EH (cell line): Measurements from ENCODE around the gene SCD5.
A peak's percentile ranks its signal among the peaks of the same experiment; 100 is the strongest.

Experiments used
- DNase-seq: peaks from one replicate; pipeline ENCODE4 v3.0.0-alpha.2; 2015; ENCODE audit warnings: low read depth

Gene SCD5

GRCh38 chr4:82765134-82765533 is 33.5 kb downstream of the SCD5 start:
- no peak for DNase-seq

- DNase-seq, result peak; percentile 62
These were observed 37.4 kb downstream of the SCD5 start for GRCh38 chr4:82761229-82761628.

DNA sequence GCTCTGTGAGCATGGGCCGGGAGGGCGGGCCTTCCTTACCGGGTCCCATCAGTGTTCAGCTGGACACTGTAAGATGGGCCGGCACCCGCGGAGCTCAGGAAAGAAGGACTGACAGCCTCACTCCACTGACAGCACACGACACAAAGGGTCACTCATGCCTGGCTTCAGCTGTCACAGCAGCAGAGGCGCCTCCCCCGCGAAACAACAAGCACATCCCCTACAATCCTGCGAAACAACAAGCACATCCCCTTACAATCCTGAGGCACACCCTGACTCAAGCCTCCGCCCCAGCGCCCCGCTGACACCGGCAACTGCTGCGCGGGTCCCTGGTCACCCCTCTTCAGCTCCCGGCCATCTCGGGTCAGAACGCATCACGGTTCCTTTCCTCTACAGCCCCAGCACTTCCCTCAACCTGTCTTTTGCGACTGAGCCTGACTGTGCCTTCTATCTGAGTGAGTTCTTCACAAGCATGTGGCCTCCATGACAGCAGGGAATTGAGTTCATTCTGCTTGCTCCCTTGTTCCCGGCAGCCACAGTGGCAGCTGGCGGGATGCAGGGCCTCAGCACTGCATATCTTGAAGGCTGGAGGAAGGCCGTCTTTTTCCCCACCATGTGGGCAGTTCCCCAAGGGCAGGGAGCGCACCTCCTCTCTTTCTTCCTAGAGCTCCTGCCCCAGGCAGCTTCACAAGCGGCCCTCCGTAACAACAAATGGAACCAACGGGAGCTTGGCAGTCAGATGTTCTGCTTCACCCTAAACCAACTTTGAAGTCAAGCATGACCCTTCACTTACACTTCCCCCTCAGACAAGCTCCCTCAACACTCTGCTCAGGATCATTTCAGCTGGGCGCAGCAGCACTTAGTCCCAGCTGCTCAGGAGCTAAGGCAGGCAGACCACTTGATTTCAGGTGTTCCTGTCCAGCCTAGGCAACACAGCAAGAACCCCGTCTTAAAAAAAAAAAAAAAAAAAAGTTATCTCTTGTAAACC is 39.6 kb downstream of the SCD5 start:
- no peak for DNase-seq

DNA sequence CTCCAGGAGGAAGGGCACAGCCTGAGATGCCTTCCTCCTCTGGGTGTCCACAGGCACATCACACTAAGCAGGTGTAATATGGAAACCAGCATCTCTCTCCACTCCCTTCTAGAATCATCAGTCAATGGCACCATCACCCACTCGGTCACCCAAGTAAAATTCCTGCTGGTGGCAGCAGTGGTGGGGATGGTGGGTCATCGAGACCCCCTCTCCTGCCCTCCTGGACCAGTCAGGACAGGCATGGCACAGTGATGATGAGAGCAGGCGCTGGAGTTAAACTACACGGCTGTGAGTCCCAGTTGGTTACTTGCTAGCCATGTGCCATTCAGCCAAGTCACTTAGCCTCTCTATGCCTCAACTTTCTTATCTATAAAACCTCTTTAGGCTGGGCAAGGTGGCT is 42.5 kb downstream of the SCD5 start:
- DNase-seq, result no peak

DNA sequence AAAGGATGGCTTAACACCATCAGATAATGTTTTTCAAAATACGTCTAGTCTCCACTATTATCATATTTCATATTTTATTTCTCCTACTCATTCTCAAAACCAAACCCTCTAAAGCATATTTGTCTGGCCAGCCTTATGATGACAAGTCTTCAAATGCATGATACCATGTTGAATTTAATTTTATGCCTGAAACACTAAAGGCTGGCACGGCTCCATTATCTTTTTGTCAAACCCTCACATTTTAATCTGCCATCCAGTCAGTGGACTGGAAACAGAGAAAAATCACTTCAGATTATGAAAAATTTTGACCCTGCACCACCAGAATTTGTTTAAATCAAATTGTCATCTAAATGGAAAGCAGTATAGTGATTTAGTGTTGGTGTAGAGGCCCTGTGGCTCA is 42.9 kb downstream of the SCD5 start:
- DNase-seq, result no peak

DNA sequence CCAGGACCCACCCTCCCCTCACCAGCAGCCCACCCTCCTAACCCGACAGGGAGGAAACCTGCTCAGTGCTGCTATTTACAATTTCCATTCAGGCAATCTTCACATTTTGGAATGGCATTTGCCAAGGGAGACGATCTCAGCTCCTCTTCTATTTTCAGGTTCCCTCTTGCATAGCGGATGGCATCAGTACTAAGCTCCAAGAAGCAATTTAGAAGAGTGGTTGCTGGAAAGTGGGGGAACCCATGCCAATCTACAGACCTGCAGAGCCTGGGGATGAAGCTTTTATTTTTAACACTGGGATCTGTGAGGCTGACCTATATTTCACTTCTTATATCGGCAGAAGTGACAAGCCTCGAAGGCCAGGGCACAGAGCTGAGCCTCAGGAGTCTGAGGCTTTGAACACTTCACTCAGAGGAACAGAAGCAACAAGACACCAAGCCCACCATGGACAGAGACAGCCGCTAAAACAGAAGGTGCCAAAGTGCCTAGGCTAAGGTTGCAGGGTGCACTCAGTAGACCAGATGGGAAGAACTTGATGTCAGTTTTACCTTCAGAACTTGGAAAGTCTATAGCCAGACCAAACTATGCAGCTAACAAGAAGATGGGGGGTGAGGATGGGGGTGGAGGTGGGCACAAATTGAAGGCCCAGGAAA is 44.0 kb downstream of the SCD5 start:
- DNase-seq, result no peak

DNA sequence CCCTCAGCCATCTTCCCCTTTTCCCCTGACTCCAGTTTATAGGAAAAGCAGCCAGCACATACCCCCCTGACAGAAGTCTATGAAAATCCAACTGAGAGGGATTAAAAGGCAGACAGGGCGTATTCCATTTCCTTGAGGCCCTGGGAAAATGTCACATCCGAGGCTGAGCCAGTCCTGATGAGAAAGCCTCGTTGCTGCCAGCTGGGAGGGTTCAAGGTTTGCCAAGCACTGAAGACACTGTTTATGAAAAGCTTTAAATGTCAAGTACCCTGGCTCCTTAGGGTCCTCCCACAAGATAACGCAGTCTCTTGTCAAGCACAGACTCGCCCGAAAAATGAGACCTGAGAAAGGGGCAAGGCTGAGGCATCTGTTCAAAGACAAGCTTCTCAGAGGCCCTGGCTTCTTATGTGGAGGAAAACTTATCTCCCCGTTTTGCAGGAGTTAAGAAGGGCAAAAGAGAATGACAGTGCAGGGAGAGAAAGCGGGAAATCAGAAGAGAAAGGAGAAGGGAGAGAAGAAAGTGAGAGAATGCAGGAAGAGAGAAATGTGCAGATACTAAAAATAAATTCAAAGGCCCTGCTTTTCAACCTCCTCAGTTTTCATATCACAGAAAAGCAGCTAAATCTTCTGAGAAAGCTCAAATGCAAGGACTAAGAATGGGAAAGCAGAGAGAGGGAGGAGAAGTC is 44.7 kb downstream of the SCD5 start:
- peak; percentile 23 for DNase-seq

- peak; percentile 30 for DNase-seq
These were observed 45.4 kb downstream of the SCD5 start for GRCh38 chr4:82753238-82753637.

GRCh38 chr4:82748810-82749470 is 49.7 kb downstream of the SCD5 start:
- peak; percentile 39 for DNase-seq

DNA sequence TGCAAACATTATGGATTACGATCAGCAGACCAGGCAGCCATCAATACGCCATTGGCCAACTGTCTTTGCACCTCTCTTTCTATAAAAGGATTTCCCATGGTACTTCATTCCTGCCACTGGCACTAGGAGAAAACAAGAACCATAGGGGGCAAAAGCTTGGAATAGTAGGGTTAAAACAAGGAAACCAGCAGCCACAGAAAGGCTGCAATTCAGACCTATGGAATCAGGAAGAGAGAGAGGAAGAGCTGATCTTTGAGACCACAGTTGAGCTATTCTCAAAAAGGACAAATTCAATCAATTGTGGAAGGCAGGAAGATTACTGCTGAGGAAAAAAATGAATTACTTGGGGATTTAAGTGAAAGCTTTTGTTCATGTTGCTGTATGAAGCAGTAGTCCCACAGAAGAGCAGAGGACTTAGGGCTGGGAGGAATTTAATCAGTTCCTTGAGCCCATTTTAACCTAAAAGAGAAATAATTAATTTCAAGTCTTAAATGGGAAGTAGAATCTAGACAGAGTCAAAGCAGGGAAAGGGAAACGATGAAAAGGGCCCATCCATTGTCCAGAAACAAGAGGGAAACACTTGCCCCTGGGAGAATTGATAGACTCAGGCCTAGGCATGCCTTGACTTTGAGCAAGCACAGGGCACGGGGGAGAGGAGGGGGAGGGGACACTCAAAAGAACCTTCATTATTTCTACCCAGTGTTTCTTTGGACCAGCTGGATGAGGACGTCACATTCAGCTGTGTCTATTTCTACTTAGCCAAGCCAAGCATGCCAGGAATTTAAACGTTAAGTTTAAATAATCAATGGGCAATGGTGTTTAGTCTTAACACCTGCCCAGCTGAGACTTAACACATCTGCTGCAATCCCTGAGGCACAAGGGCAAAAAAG is 50.7 kb downstream of the SCD5 start:
- DNase-seq, result peak; percentile 46

DNA sequence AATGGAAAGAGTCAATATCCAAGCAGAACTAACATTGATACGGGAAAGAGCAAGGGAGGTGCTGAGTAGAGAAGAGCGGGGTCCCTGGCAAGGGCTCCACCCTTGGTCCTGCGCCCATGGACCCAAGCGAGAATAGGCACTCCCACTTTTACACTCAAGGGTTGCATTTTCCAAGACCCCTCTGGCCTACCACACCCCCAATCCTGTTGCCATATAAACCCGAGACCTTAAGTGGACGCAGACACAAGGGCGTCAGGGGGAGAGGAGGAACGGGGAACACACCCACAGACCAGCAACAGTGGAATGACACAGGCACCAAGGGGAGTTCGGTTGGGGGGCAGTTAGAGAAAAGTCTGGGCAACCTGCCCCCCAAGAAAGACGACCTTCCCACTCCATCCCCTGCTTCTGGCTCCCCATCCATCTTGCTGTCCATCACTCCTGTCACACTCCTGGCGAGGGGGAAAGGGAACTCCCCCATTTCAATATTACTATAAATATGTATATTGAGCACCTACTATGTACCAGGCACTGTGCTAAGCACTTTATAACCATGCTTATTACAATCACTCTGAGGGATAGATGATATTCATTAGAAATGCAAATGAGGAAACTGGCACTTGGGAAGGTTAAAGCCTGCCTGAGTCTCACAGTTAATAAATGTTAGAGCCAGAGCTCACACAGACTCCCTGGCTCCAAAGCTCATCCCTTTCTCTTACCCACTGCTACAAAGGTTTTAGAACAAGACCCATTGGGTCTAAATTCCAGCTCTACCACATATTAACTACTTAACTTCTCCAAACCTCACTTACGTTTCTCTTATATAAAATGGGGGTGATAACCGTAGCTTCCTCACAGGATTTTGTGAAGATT is 51.7 kb downstream of the SCD5 start:
- no peak for DNase-seq

- DNase-seq, result peak; percentile 98
These were observed 53.3 kb downstream of the SCD5 start for GRCh38 chr4:82745173-82745842.

GRCh38 chr4:82744284-82744968 is 54.2 kb downstream of the SCD5 start:
- DNase-seq, result no peak

DNA sequence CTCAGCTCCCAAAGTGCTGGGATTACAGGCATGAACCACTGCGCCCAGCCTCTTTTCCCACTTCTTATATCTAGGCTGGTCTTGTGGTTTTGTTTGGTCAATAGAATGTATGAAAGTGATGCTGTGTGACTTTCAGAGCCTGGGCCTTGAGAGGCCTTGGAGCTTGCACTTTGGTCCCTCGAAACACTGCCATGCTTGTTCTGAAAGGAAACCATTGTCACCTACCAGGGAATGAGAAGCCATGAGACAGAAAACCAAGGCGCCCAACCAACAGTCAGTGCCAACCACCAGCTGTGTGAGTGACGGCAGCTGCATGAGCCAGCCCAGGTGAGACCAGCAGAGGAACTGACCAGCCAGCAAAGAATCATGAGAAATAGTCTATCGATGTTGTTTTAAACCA is 57.4 kb downstream of the SCD5 start:
- no peak for DNase-seq

DNA sequence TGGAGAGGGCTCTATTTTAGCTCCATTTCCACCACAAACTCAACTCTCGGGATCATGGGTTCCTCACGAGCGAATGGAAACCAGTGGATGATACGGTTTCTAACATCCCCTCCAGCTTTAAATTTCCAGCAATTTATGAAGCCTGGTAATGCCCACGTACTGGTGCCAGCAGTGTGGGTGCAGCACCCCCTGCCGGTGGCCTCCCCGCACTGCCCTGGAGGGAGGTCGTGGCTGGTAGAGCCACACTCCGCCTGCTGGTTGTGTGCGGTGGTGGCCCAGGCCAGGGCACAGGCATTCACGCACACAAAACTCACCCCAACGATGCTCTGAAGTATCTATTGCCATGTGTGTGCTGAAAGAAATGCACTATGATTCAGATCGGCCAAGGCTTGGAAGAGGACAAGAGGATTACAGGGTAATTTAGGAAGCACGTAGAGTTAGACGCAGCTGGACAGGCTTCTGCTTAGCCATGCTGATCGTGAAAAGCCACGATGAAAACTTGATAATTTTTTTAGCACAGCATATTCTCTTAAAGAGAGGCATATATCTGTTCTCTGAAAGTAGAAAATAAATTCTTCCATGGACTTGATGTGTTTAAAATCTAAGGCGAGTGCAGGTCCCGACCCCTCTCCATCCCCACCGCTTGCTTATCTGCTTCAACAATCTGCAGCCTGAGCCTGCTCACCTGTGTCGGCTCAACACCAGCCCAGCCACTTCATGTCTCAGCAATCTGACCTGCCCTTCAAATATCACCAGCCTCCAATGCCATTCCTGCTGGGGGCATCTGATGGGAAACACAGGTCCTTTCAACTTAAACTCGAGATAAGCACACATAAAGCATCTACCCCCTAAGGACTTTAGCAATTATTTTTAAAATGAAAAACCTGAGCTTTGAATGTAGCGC is 59.1 kb downstream of the SCD5 start:
- peak; percentile 51 for DNase-seq

- no peak for DNase-seq
These were observed 61.2 kb downstream of the SCD5 start for GRCh38 chr4:82737354-82737753.

DNA sequence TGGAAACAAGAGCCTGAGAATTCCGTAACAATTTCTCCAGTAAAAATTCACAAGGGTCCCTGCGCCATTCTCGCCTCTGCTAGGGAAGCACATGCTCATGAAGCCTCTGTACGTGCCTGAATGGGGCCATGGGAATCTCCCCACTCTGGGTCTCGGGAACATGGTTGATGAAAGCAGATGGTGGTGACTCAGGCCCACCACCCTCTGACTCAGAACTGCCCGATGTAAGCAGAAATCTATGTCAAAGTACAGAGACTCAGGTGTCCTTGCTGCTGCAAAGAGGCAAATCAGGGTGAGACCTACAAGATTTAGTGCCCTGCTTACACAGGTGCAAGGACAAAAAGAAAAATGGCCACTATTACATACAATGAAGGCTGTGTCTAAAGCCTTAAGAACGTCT is 65.0 kb downstream of the SCD5 start:
- peak; percentile 63 for DNase-seq

- no peak for DNase-seq
These were observed 70.3 kb downstream of the SCD5 start for GRCh38 chr4:82728301-82728700.
